Panc1 (cell line): Measurements from ENCODE around the gene WDR86. TPM values are rescaled to one million over a fixed set of nuclear protein-coding genes. Genes with fewer than 3 reads are reported as not detected.

ENCODE experiments used
- ATAC-seq: fragments of 200-7000 bp; cut with Tn5 transposase; 2 replicates; pipeline ENCODE4 v1.9.1; 2020; ENCODE audit warnings: mild to moderate bottlenecking, moderate library complexity
- BruUV-seq: library from RNA; stranded (reverse); fragments of 400-500 nt; replicated peaks from 2 replicates; lab custom pipeline; 2021; lab: Mats Ljungman, UMichigan
- CTCF ChIA-PET: fragments of 300-600 bp; sonication (Branson Sonifier 250); formaldehyde crosslinking; loops from one replicate; lab custom pipeline; 2022; ENCODE audit warnings: antibody characterized with exemption; lab: Charles Lee
- POLR2A ChIA-PET: fragments of 300-600 bp; sonication (Branson Sonifier 250); formaldehyde crosslinking; loops from one replicate; lab custom pipeline; 2022; ENCODE audit warnings: antibody characterized with exemption; lab: Charles Lee
- DNase-seq: peaks from one replicate; pipeline ENCODE4 v3.0.0-alpha.2; 2010; ENCODE audit warnings: low read depth, low spot score
- H3K27ac ChIP-seq: 2 replicates; pipeline ENCODE4 v1.5.1; 2011; ENCODE audit warnings: mild to moderate bottlenecking, low read length, inconsistent platforms
- H3K27me3 ChIP-seq: fragments of 200-500 bp; sonication (Bioruptor generic); 2 replicates; pipeline ENCODE4 v1.6.0; 2014; ENCODE audit warnings: low read length, inconsistent platforms; ENCODE audit not compliant: control insufficient read depth, insufficient read depth
- H3K36me3 ChIP-seq: fragments of 200-500 bp; sonication (Bioruptor generic); 2 replicates; pipeline ENCODE4 v1.5.1; 2014; ENCODE audit warnings: inconsistent platforms, mild to moderate bottlenecking, low read length, moderate library complexity; ENCODE audit not compliant: control insufficient read depth, insufficient read depth
- H3K4me1 ChIP-seq: 2 replicates; pipeline ENCODE4 v1.5.1; 2011; ENCODE audit warnings: inconsistent platforms, mild to moderate bottlenecking, low read length, moderate library complexity; ENCODE audit not compliant: control insufficient read depth, insufficient read depth
- H3K4me3 ChIP-seq, 2 experiments: 2 replicates each; pipeline ENCODE4 v1.5.1; 2011 to 2012; ENCODE audit warnings: low read depth in 2 of 2, low read length in 2 of 2, mild to moderate bottlenecking in 2 of 2, inconsistent platforms in 1 of 2, moderate library complexity in 1 of 2
- H3K9me3 ChIP-seq: fragments of 200-500 bp; sonication (Bioruptor generic); 2 replicates; pipeline ENCODE4 v1.5.1; 2014; ENCODE audit warnings: low read depth, mild to moderate bottlenecking, inconsistent platforms, low read length, moderate library complexity; ENCODE audit not compliant: control insufficient read depth, insufficient read depth
- POLR2AphosphoS5 ChIP-seq: IDR thresholded peaks from 2 replicates; pipeline ENCODE4 v1.6.1; 2012; ENCODE audit warnings: mild to moderate bottlenecking, low read depth, low read length, moderate library complexity
- REST ChIP-seq, 2 experiments: IDR thresholded peaks; 2 replicates each; pipeline ENCODE4 v1.6.1; 2011 to 2012; ENCODE audit warnings: low read depth in 2 of 2, control low read depth in 1 of 2, low read length in 1 of 2, mild to moderate bottlenecking in 1 of 2, moderate library complexity in 1 of 2; ENCODE audit not compliant: insufficient read depth in 1 of 2
- SIN3A ChIP-seq: IDR thresholded peaks from 2 replicates; pipeline ENCODE4 v1.6.1; 2012; ENCODE audit warnings: low read depth, mild to moderate bottlenecking, low read length, moderate library complexity, borderline replicate concordance; ENCODE audit not compliant: insufficient read depth
- TCF7L2 ChIP-seq: IDR thresholded peaks from 2 replicates; pipeline ENCODE4 v1.6.1; 2011; ENCODE audit warnings: mild to moderate bottlenecking, low read depth, low read length, inconsistent platforms
- in situ Hi-C: cut with HindIII; loops from 2 replicates; pipeline ENCODE4 v1.10.0; 2016; ENCODE audit warnings: low sequenced_read_pairs, low pct_unique_long_range_greater_than_20kb
- intact Hi-C: fragments of 100-400 bp; cut with micrococcal nuclease; formaldehyde crosslinking; loops from one replicate; pipeline ENCODE4 v1.10.0; 2022; ENCODE audit not compliant: unreplicated experiment
- total RNA-seq: library from RNA; stranded (reverse); gene quantifications from one replicate; pipeline ENCODE4 v1.2.1, GENCODE V29; 2021; ENCODE audit not compliant: unreplicated experiment
- TF ChIP-seq, protein P1 (sequence below): fragments of 450-650 bp; IDR thresholded peaks from 2 replicates; pipeline ENCODE4 v1.5.1; 2017; ENCODE audit warnings: mild to moderate bottlenecking

Gene WDR86
- total RNA-seq, 1 experiment from 2014 or later, result 0.72 TPM

GRCh38 chr7:151351967-151352366 is 57.9 kb downstream of the WDR86 start:
- no peak for ATAC-seq
- in situ Hi-C loops, result no loop called here
- ChIA-PET POLR2A (no interaction called here), CTCF (interaction anchor here (0.6 to 1.5 kb wide), 2 partner anchors 11 to 37 kb away, joined by 3 to 5 read pairs; no protein-coding TSS in a partner anchor)
- Histone ChIP-seq H3K9me3 (no peaks in the 10 kb centered on the region), H3K36me3 (peaks cover 11% of the 10 kb centered on the region), H3K27ac (no peak overlapping the region), H3K27me3 (no peaks in the 10 kb centered on the region), H3K4me1 (peaks cover 9% of the 10 kb centered on the region; the same call in 1 of the 2 replicates), H3K4me3 (no peak overlapping the region)
- TF ChIP-seq SIN3A (no peak), REST (IDR thresholded peaks at IDR 0.05; ENCODE audit: insufficient read depth in 1 of 2, low read depth in 2 of 2, low read length in 1 of 2) (no peak), POLR2AphosphoS5 (no peak), TCF7L2 (no peak)
- TF ChIP-seq, protein P1, sequence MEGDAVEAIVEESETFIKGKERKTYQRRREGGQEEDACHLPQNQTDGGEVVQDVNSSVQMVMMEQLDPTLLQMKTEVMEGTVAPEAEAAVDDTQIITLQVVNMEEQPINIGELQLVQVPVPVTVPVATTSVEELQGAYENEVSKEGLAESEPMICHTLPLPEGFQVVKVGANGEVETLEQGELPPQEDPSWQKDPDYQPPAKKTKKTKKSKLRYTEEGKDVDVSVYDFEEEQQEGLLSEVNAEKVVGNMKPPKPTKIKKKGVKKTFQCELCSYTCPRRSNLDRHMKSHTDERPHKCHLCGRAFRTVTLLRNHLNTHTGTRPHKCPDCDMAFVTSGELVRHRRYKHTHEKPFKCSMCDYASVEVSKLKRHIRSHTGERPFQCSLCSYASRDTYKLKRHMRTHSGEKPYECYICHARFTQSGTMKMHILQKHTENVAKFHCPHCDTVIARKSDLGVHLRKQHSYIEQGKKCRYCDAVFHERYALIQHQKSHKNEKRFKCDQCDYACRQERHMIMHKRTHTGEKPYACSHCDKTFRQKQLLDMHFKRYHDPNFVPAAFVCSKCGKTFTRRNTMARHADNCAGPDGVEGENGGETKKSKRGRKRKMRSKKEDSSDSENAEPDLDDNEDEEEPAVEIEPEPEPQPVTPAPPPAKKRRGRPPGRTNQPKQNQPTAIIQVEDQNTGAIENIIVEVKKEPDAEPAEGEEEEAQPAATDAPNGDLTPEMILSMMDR, result no peak
- intact Hi-C loops, result no loop called here
- BruUV-seq, result no TSS peak
- no peak for DNase-seq

DNA sequence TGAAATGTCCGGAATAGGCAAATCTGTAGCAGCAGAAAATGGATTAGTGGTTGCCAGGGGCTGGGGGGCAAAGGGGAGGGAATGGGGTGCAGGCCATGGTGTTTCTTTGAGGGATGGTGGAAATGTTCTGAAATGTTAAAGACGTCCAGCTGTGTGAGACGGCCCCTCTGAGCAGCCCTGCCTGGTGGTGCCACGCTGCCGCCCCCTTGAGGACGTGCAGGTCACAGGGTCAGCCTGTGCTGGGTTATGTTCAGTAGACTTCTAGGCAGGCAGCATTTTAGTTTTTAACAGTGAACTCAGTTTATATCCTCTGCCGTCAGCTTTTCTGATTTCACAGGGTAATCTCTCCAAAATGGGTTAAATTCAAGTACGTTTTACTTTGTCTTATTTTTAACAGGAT is 58.8 kb downstream of the WDR86 start:
- no peak overlapping the region for H3K4me3 ChIP-seq
- BruUV-seq, result no TSS peak
- CTCF ChIA-PET, result interaction anchor here (0.7 to 1.5 kb wide), 3 partner anchors 35 to 46 kb away, joined by 3 to 6 read pairs (median 5); no protein-coding TSS in a partner anchor
- in situ Hi-C loops, result no loop called here
- H3K4me1 ChIP-seq, result peaks cover 9% of the 10 kb centered on the region; the same call in 1 of the 2 replicates
- intact Hi-C loops, result no loop called here
- peaks cover 11% of the 10 kb centered on the region for H3K36me3 ChIP-seq
- no peak overlapping the region for H3K27ac ChIP-seq
- H3K9me3 ChIP-seq, result no peaks in the 10 kb centered on the region
- TF ChIP-seq SIN3A, result no peak
- TF ChIP-seq TCF7L2, result no peak
- no peak for TF ChIP-seq POLR2AphosphoS5
- no peak for TF ChIP-seq REST (IDR thresholded peaks at IDR 0.05; ENCODE audit: insufficient read depth in 1 of 2, low read depth in 2 of 2, low read length in 1 of 2)
- TF ChIP-seq, protein P1, result no peak; the same call in 1 of the 2 replicates
- ATAC-seq (peak; percentile 71), DNase-seq (no peak)
- H3K27me3 ChIP-seq, result no peaks in the 10 kb centered on the region
- POLR2A ChIA-PET, result interaction anchor here (0.6 kb wide), 1 partner anchor 17 kb away, joined by 3 read pairs; no protein-coding TSS in a partner anchor
